Measurements from ENCODE around the gene HOXA10.

The HOXA10 gene

GRCh38 chr7:27155816-27156507, 18.2 kb downstream of the HOXA10 start:
- TF ChIP-seq CTCF (conservative IDR thresholded peaks at IDR 0.05) = no peak; the same call in 1 of the 2 replicates
- peak overlapping the region; percentile 42; the same call in 1 of the 2 replicates for H3K27ac ChIP-seq

- peak overlapping the region; percentile 42; the same call in 1 of the 2 replicates for H3K27ac ChIP-seq
- TF ChIP-seq CTCF (conservative IDR thresholded peaks at IDR 0.05) = no peak
These were observed 19.0 kb downstream of the HOXA10 start for GRCh38 chr7:27154901-27155815.

GRCh38 chr7:27154369-27154768, 19.8 kb downstream of the HOXA10 start:
- no peak overlapping the region for H3K27ac ChIP-seq
- TF ChIP-seq CTCF (conservative IDR thresholded peaks at IDR 0.05) = no peak

GRCh38 chr7:27153526-27153925, 20.6 kb downstream of the HOXA10 start:
- H3K27ac ChIP-seq = no peak overlapping the region
- TF ChIP-seq CTCF (conservative IDR thresholded peaks at IDR 0.05) = no peak

- H3K27ac ChIP-seq = peak overlapping the region; percentile 94
These were observed 21.2 kb downstream of the HOXA10 start for GRCh38 chr7:27152816-27153442.

GRCh38 chr7:27151931-27152815, 21.9 kb downstream of the HOXA10 start, which contains the start of gene HOXA3:
TSS of gene HOXA3 (minus strand) at chr7:27152583. CDS start at chr7:27110640, 41,943 bp downstream.
- TF ChIP-seq CTCF (conservative IDR thresholded peaks at IDR 0.05) = no peak
- H3K27ac ChIP-seq = peak within 1 kb of the TSS; percentile 94

More at GRCh38 chr7:27152816-27153442, 21.2 kb downstream of the HOXA10 start:
- no peak for TF ChIP-seq CTCF (conservative IDR thresholded peaks at IDR 0.05)

Measured in VCaP (cell line).